ENCODE measurements around the gene CD59. TPM values are rescaled to one million over a fixed set of nuclear protein-coding genes. Genes with fewer than 3 reads are reported as not detected.

The CD59 gene
- total RNA-seq, 2 donors from 2014 or later = 368 to 529 TPM

DNA sequence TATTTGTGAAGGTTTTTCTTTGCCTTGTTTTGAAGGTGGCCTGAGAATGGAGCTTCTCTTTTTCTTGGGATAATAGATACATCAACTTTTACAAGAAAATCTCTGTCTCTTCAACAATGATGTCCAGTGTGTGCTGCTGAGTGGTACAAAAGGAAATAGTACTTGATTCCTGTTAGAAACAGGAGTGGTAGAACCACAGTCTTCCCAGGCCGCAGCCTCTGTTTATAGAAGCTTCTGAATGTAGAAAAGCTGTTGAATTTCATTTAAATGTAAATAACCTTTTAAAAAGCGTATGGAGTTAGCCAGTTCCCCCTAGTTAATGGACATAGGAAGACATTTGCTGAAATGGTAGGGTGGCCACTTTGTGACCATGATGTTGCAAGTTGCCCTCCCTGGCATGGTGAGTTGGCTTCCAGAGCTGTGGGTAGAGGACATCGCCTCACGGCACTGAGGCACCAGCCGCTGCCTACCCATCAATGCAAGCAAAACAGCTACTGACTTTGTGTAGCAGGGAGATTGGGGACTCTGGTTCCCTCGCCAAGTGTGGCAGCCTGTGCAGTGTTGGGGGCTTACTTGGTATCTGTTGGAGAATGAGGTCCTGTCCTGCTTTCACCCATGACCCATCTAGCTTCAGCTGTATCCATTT lies 67.1 kb downstream of the CD59 start:
- Histone ChIP-seq H3K9me3 (no peaks in the 10 kb centered on the region), H3K27ac (no peak overlapping the region), H3K4me1 (ENCODE audit: control insufficient read depth in 1 of 2, low read depth in 2 of 2) (no peaks in the 10 kb centered on the region), H3K27me3 (replicated peaks; ENCODE audit: insufficient read depth) (no peaks in the 10 kb centered on the region), H3K36me3 (no peaks in the 10 kb centered on the region), H3K4me3 (no peak overlapping the region)
- no peak for TF ChIP-seq CTCF (IDR thresholded peaks at IDR 0.05)
- ATAC-seq (ENCODE audit: insufficient number of reproducible peaks, low FRiP score, low read depth) (no peak), DNase-seq (ENCODE audit: low spot score) (no peak)

DNA sequence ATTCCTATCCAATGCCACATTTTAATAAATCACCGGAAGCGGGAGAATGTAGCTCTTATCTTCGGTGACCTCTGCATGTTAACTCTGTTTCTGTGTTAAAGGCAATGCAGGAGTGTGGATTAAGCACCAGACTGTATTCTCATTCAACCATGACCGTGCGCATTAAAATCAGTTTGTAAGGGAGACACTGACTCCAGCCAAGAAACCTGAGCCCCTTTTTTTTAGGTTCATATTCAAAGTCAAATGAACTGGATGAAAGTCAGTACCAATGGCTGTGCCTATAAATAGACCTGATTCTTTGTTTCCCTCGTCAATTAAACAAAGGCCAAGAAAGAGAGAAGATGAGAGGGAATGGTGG lies 67.8 kb downstream of the CD59 start:
- Histone ChIP-seq H3K4me1 (ENCODE audit: control insufficient read depth in 1 of 2, low read depth in 2 of 2) (no peaks in the 10 kb centered on the region), H3K9me3 (no peaks in the 10 kb centered on the region), H3K36me3 (no peaks in the 10 kb centered on the region), H3K27me3 (replicated peaks; ENCODE audit: insufficient read depth) (no peaks in the 10 kb centered on the region), H3K27ac (no peak overlapping the region), H3K4me3 (no peak overlapping the region)
- TF ChIP-seq CTCF (IDR thresholded peaks at IDR 0.05) = no peak
- no peak for ATAC-seq (ENCODE audit: insufficient number of reproducible peaks, low FRiP score, low read depth)
- no peak for DNase-seq (ENCODE audit: low spot score)

DNA sequence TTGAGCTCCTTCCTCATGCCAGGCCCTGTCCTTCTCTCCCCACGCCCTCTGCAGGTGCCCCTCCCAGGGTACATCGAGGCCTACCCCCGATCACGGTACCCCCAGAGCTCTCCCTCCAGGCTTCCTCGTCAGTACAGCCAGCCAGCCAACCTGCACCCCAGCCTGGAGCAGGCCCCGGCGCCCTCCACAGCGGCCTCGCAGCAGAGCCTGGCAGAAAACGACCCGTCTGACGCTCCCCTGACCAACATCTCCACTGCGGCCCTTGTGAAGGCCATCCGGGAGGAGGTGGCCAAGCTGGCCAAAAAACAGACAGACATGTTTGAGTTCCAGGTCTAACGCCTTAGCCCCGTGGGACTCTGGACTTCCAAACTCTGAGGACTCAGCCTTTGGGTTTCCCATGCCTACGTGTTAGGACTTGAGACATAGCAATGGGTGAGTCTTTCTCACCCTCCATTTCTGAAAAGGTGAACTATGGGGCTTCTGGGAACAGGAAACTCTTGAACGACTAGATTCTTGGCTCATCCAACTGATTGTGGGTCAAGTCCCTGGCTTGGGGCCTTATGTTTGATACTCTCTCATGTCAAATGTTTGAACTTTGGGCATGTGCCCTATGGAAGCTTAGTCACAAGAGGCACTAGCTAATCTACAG lies 68.3 kb downstream of the CD59 start:
- Histone ChIP-seq H3K27ac (no peak overlapping the region), H3K4me1 (ENCODE audit: control insufficient read depth in 1 of 2, low read depth in 2 of 2) (no peaks in the 10 kb centered on the region), H3K4me3 (no peak overlapping the region), H3K36me3 (no peaks in the 10 kb centered on the region), H3K27me3 (replicated peaks; ENCODE audit: insufficient read depth) (no peaks in the 10 kb centered on the region), H3K9me3 (no peaks in the 10 kb centered on the region)
- no peak for ATAC-seq (ENCODE audit: insufficient number of reproducible peaks, low FRiP score, low read depth)
- no peak for TF ChIP-seq CTCF (IDR thresholded peaks at IDR 0.05)
- DNase-seq (ENCODE audit: low spot score) = no peak

- H3K4me1 ChIP-seq (ENCODE audit: control insufficient read depth in 1 of 2, low read depth in 2 of 2) = no peaks in the 10 kb centered on the region
- TF ChIP-seq CTCF (IDR thresholded peaks at IDR 0.05) = no peak
- DNase-seq (ENCODE audit: low spot score) = no peak
- no peaks in the 10 kb centered on the region for H3K9me3 ChIP-seq
- H3K36me3 ChIP-seq = no peaks in the 10 kb centered on the region
- no peak overlapping the region for H3K27ac ChIP-seq
- no peak for ATAC-seq (ENCODE audit: insufficient number of reproducible peaks, low FRiP score, low read depth)
- no peaks in the 10 kb centered on the region for H3K27me3 ChIP-seq (replicated peaks; ENCODE audit: insufficient read depth)
- no peak overlapping the region for H3K4me3 ChIP-seq
Observed at GRCh38 chr11:33665350-33666106, 70.7 kb downstream of the CD59 start.

- Histone ChIP-seq H3K27me3 (replicated peaks; ENCODE audit: insufficient read depth) (no peaks in the 10 kb centered on the region), H3K9me3 (no peaks in the 10 kb centered on the region), H3K4me3 (no peak overlapping the region), H3K27ac (no peak overlapping the region), H3K36me3 (no peaks in the 10 kb centered on the region), H3K4me1 (ENCODE audit: control insufficient read depth in 1 of 2, low read depth in 2 of 2) (no peaks in the 10 kb centered on the region)
- no peak for TF ChIP-seq CTCF (IDR thresholded peaks at IDR 0.05)
- ATAC-seq (ENCODE audit: insufficient number of reproducible peaks, low FRiP score, low read depth) (no peak), DNase-seq (ENCODE audit: low spot score) (no peak)
Observed at GRCh38 chr11:33664827-33665226, 71.4 kb downstream of the CD59 start.
